OCI-LY7 (cell line): ENCODE data around the gene LZIC. TPM values are rescaled to one million over a fixed set of nuclear protein-coding genes. Genes with fewer than 3 reads are reported as not detected.

Source experiments
- BruUV-seq: library from RNA; stranded (reverse); fragments of 400-500 nt; replicated peaks from 2 replicates; lab custom pipeline; 2021; lab: Mats Ljungman, UMichigan
- CTCF ChIA-PET: fragments of 300-600 bp; sonication (Branson Sonifier 250); formaldehyde crosslinking; loops from one replicate; lab custom pipeline; 2022; ENCODE audit warnings: antibody characterized with exemption; ENCODE audit not compliant: unreplicated experiment; lab: Charles Lee
- POLR2A ChIA-PET: fragments of 300-600 bp; sonication (Branson Sonifier 250); formaldehyde crosslinking; loops from one replicate; lab custom pipeline; 2022; ENCODE audit warnings: antibody characterized with exemption; lab: Charles Lee
- DNase-seq: peaks from one replicate; pipeline ENCODE4 v3.0.0-alpha.2; 2015; ENCODE audit warnings: low spot score
- H2AFZ ChIP-seq: fragments of 200-600 bp; sonication (generic), shearing (Covaris generic); 2 replicates; pipeline ENCODE4 v1.6.1; 2014; ENCODE audit warnings: mild to moderate bottlenecking, antibody characterized with exemption, low read length, moderate library complexity
- H3K27ac ChIP-seq: fragments of 200-600 bp; sonication (generic); 2 replicates; pipeline ENCODE4 v1.5.1; 2014; ENCODE audit warnings: mixed run types, low read depth, mild to moderate bottlenecking, moderate library complexity, low read length, inconsistent platforms; ENCODE audit not compliant: poor library complexity, severe bottlenecking
- H3K36me3 ChIP-seq: fragments of 200-600 bp; sonication (generic); 2 replicates; pipeline ENCODE4 v1.6.1; 2014; ENCODE audit warnings: mild to moderate bottlenecking, antibody characterized with exemption, low read length, moderate library complexity, mixed read lengths; ENCODE audit not compliant: insufficient read depth
- H3K4me1 ChIP-seq: fragments of 200-600 bp; sonication (generic); 2 replicates; pipeline ENCODE4 v1.5.1; 2014; ENCODE audit warnings: mild to moderate bottlenecking, low read length; ENCODE audit not compliant: insufficient read depth, poor library complexity, severe bottlenecking
- H3K4me2 ChIP-seq: fragments of 200-600 bp; sonication (generic); 2 replicates; pipeline ENCODE4 v1.6.1; 2014; ENCODE audit warnings: mild to moderate bottlenecking, low read length
- H3K4me3 ChIP-seq: fragments of 200-600 bp; sonication (generic); 2 replicates; pipeline ENCODE4 v1.5.1; 2014; ENCODE audit warnings: mild to moderate bottlenecking, low read depth, low read length; ENCODE audit not compliant: poor library complexity, severe bottlenecking
- H3K79me2 ChIP-seq: fragments of 200-600 bp; sonication (generic); 2 replicates; pipeline ENCODE4 v1.6.1; 2016; ENCODE audit warnings: low read depth, mild to moderate bottlenecking, low read length, moderate library complexity, mixed read lengths; ENCODE audit not compliant: insufficient read depth
- H3K9me2 ChIP-seq: fragments of 200-600 bp; sonication (generic); 2 replicates; pipeline ENCODE4 v1.6.1; 2016; ENCODE audit warnings: mild to moderate bottlenecking, low read length, mixed read lengths; ENCODE audit not compliant: insufficient read depth
- H3K9me3 ChIP-seq: fragments of 200-600 bp; sonication (generic); 2 replicates; pipeline ENCODE4 v1.6.1; 2014; ENCODE audit warnings: mild to moderate bottlenecking, mixed run types, low read length, mixed read lengths
- H4K20me1 ChIP-seq: fragments of 200-600 bp; sonication (generic); 2 replicates; pipeline ENCODE4 v1.6.1; 2014; ENCODE audit warnings: mild to moderate bottlenecking, antibody characterized with exemption, low read length, moderate library complexity, mixed read lengths; ENCODE audit not compliant: insufficient read depth
- EZH2phosphoT487 ChIP-seq: fragments of 200-600 bp; sonication (generic); IDR thresholded peaks from 2 replicates; pipeline ENCODE4 v1.6.1; 2018; ENCODE audit warnings: low read depth, borderline replicate concordance, mild to moderate bottlenecking, mixed run types, antibody characterized with exemption, low read length, moderate library complexity, mixed read lengths
- intact Hi-C: fragments of 100-400 bp; cut with micrococcal nuclease; formaldehyde crosslinking; loops from one replicate; pipeline ENCODE4 v1.10.0; 2022; ENCODE audit not compliant: unreplicated experiment
- total RNA-seq, 2 experiments: library from RNA; depleted of rRNA in 1 of 2; stranded (reverse); fragments of >200 nt in 1 of 2; shearing (Covaris generic) in 1 of 2; gene quantifications; 2 replicates each; pipeline ENCODE4 v1.2.3, GENCODE V29; 2014 to 2022
- TF ChIP-seq, protein P1 (sequence below): fragments of 200-600 bp; sonication (generic); conservative IDR thresholded peaks from 2 replicates; pipeline ENCODE4 v1.5.1; 2014; ENCODE audit warnings: mild to moderate bottlenecking, antibody characterized with exemption, low read length, moderate library complexity, mixed read lengths

Gene LZIC
- total RNA-seq, 2 experiments from 2014 or later: 19.1 to 31.4 TPM

DNA sequence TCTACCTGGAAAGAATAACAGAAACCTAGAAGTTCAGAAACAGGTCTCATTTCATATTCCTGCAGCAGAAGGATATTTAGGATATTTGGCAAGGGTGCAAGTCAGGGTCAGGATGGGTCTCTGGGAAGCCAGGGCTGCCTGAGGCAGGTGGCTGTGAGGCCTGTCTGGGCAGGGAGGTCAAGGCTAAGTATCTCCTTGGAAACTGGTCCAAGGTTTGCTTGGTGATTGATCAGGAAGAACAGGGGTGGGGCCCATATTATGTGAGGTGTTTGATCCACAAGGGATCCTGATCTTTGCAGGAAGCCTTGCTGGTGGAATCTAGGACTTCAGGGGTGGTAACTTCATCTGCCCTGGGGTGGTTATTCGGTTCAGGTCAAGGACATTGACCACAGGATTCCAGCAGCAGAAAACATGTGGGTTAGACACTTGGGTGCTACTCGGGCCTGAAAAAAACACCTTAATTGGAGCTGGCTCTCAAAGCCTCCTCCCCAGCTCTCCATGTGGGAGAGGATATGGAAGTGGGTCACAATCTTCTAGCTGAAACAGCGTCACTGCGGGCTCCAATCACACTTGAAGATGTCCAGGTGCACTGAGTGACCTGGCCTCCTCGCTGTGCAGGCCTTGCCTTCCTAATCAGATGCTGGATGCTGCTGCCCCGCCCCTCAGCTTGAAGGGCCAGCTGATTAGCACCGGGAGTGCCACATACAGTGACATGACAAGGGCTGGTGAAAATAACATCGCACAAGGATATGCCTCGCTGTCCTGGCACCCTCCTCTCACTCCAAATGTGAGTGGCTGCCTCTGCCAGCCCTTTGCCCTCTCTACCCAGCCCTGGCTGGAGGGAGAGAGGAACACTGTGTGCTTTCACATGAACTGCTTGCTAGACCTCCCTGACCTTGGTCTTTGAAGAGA, 41.8 kb downstream of the LZIC start:
- ChIA-PET POLR2A (interaction anchor here (0.6 to 1.1 kb wide), 4 partner anchors 9 to 443 kb away, joined by 3 read pairs; partner anchors contain the start of gene CTNNBIP1), CTCF (no interaction called here)
- Histone ChIP-seq H3K4me3 (no peak overlapping the region), H3K4me2 (no peak overlapping the region), H4K20me1 (no peaks in the 10 kb centered on the region), H3K9me2 (no peaks in the 10 kb centered on the region), H3K79me2 (no peaks in the 10 kb centered on the region), H3K9me3 (no peaks in the 10 kb centered on the region), H3K27ac (no peak overlapping the region), H3K4me1 (peaks cover 7% of the 10 kb centered on the region), H3K36me3 (no peaks in the 10 kb centered on the region), H2AFZ (no peak overlapping the region)
- DNase-seq: no peak
- TF ChIP-seq, protein P1, sequence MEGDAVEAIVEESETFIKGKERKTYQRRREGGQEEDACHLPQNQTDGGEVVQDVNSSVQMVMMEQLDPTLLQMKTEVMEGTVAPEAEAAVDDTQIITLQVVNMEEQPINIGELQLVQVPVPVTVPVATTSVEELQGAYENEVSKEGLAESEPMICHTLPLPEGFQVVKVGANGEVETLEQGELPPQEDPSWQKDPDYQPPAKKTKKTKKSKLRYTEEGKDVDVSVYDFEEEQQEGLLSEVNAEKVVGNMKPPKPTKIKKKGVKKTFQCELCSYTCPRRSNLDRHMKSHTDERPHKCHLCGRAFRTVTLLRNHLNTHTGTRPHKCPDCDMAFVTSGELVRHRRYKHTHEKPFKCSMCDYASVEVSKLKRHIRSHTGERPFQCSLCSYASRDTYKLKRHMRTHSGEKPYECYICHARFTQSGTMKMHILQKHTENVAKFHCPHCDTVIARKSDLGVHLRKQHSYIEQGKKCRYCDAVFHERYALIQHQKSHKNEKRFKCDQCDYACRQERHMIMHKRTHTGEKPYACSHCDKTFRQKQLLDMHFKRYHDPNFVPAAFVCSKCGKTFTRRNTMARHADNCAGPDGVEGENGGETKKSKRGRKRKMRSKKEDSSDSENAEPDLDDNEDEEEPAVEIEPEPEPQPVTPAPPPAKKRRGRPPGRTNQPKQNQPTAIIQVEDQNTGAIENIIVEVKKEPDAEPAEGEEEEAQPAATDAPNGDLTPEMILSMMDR: no peak
- TF ChIP-seq EZH2phosphoT487: no peak
- intact Hi-C loops: no loop called here
- no TSS peak for BruUV-seq

DNA sequence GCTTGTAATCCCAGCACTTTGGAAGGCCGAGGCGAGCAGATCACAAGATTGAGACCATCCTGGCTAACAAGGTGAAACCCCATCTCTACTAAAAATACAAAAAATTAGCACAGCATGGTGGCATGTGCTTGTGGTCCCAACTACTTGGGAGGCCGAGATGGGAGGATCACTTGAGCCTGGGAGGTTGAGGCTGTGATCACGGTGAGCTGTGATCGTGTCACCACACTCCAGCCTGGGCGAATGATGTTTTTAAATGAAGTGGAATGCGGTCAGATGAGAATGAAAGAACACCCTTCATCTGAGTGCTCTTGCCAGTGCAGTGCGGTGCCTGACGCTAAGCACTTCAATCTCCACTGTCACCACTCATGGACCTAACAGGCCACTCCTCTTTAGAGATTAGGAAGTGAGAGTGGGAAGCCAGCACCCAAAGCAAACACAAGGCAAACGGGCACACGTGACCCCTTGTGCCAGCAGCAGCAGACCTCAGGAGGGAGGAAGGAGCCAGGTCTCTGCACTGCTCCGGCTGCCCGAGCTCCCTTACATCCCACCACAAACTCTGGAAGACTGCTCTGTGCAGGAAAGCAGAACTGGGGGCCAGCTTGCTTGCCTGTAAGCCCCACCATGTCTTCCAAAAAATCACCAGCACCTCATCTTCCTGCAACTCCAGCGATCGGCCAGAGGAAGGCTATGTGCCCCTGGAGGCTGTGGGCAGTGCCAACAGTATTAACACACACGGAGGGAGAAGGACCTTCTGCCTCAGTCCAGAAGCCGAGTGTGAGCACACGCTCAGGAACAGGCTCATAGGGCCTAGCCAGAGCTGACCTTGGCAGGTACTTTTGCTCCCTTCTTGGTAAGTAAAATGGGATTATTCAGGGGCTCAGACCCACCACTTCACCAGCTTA, 42.8 kb downstream of the LZIC start:
- H3K79me2 ChIP-seq: no peaks in the 10 kb centered on the region
- peaks cover 7% of the 10 kb centered on the region for H3K4me1 ChIP-seq
- no peaks in the 10 kb centered on the region for H3K9me2 ChIP-seq
- H3K36me3 ChIP-seq: no peaks in the 10 kb centered on the region
- BruUV-seq: no TSS peak
- no peak overlapping the region for H2AFZ ChIP-seq
- no peak overlapping the region for H3K4me3 ChIP-seq
- POLR2A ChIA-PET: interaction anchor here (0.6 to 0.7 kb wide), 3 partner anchors 36 to 444 kb away, joined by 3 read pairs; no protein-coding TSS in a partner anchor
- no peak for TF ChIP-seq EZH2phosphoT487
- TF ChIP-seq, protein P1: no peak
- DNase-seq: no peak
- H3K4me2 ChIP-seq: no peak overlapping the region
- no peaks in the 10 kb centered on the region for H4K20me1 ChIP-seq
- intact Hi-C loops: no loop called here
- no peak overlapping the region for H3K27ac ChIP-seq
- CTCF ChIA-PET: no interaction called here
- H3K9me3 ChIP-seq: no peaks in the 10 kb centered on the region
